Activated T-helper 2 cell treated with anti-CD3 and anti-CD28 coated beads, Interferon-gamma antibody, Interleukin-2, Interleukin-4, amounts not matched to agents 10 μg/mL and 5 μg/mL and 100 μg/mL, durations not matched to agents 14 hours and 24 hours and 36 hours (primary cell): ENCODE data around the gene LINC01488. TPM values are rescaled to one million over a fixed set of nuclear protein-coding genes. Genes with fewer than 3 reads are reported as not detected.

ENCODE experiments used
- DNase-seq: peaks from one replicate; pipeline ENCODE4 v3.0.0; 2021; ENCODE audit warnings: low spot score
- H3K27ac Mint-ChIP-seq: one replicate; pipeline ENCODE4 v1.8.0; 2021; ENCODE audit warnings: mixed read lengths
- H3K27me3 Mint-ChIP-seq: one replicate; pipeline ENCODE4 v1.8.0; 2021; ENCODE audit warnings: low read depth, mixed read lengths
- H3K36me3 Mint-ChIP-seq: one replicate; pipeline ENCODE4 v1.8.0; 2021; ENCODE audit warnings: low read depth, mixed read lengths
- H3K4me1 Mint-ChIP-seq: one replicate; pipeline ENCODE4 v1.8.0; 2021; ENCODE audit warnings: low read depth, mixed read lengths
- H3K4me3 Mint-ChIP-seq: one replicate; pipeline ENCODE4 v1.8.0; 2021; ENCODE audit warnings: low read depth, mild to moderate bottlenecking, moderate library complexity, mixed read lengths
- H3K9me3 Mint-ChIP-seq: one replicate; pipeline ENCODE4 v1.8.0; 2021; ENCODE audit warnings: mixed read lengths
- intact Hi-C: fragments of 100-400 bp; cut with micrococcal nuclease; formaldehyde crosslinking; loops from one replicate; pipeline ENCODE4 v1.15.1; 2023
- total RNA-seq: library from RNA; stranded (reverse); gene quantifications from 2 replicates; pipeline ENCODE4 v1.2.3, GENCODE V29; 2022

LINC01488 gene
- total RNA-seq, 1 donor from 2014 or later, result not detected

DNA sequence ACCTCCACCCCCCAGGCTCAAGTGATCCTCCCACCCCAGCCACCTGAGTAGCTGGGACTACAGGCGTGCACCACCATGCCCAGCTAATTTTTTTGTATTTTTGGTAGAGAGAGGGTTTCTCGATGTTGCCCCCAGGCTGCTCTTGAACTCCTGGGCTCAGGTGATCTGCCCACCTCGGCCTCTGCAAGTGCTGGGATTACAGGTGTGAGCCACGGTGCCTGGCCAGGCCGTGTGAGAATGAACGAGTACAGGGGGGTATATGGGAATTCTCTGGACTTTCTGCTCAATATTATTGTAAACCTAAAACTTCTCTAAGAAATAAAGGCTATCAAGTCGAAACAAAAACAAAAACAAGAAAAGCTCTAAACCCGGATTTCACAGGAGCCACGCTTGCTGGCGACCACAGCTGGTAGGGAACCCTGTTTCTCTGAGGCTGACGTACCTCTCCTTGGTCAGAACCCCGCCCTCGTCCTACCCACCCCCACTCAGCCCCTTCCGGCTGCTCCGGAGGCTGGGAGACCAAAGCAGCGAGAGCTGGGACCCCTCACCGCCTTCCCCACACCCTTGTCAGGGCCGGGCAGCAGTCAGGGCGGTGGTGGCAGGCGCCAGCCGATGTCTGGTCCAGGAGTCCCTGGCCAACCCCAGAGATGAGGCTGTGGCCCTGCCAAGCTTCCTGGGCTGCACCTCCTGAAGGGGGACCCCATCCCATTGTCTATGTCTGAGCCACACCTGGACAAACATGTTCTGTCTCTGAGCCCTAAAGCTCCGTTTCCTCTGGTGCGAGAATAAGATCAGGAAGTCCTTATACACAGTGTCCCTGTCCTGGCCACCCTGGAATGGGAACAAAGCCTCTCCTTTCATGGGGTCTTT, 52.1 kb downstream of the LINC01488 start:
- Mint-ChIP-seq H3K36me3 (no peaks in the 10 kb centered on the region), H3K27ac (no peak overlapping the region), H3K4me3 (no peak overlapping the region), H3K27me3 (peaks cover 7% of the 10 kb centered on the region), H3K9me3 (no peaks in the 10 kb centered on the region), H3K4me1 (no peaks in the 10 kb centered on the region)
- intact Hi-C loops, result no loop called here
- no peak for DNase-seq

DNA sequence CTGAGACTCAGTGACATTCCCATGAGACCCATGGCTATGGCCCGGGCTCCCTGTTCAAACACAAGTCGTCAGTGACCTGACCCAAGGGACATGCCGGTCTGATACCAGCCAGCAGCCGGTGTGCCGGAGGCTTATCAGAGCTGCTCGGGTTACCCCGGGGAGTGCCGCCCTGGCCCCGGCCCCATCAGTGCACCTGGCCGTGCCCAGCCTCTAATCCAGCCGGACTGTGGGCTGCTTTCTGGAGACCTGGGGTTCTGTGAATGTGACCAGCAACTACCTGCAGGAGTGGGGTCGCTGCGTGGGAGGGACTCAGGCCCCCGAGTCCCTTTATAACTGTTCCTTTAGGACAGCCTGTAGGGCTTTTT, 52.7 kb downstream of the LINC01488 start:
- DNase-seq, result no peak
- Mint-ChIP-seq H3K9me3 (no peaks in the 10 kb centered on the region), H3K4me1 (no peaks in the 10 kb centered on the region), H3K27me3 (peaks cover 7% of the 10 kb centered on the region), H3K4me3 (no peak overlapping the region), H3K27ac (no peak overlapping the region), H3K36me3 (no peaks in the 10 kb centered on the region)
- intact Hi-C loops, result no loop called here

DNA sequence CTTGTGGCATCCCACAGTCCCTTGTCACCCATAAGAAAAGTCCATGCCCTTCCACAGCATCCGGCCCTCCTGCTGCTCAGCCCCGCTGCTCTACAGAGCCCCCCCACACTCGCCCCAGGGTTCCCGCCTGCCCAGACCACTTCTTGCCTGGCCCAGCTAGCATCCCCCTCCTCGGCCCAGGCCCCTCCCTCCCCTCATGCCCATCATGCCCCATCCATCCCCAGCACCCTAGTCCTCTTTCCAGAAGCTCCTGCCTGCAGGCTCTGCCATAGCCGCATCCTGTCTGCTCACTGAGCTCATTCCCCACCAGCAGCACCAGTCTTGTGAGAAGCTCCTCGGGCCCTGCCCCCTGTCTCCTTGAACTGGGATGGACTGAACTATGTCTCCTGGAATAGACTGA, 54.4 kb downstream of the LINC01488 start:
- intact Hi-C loops, result no loop called here

DNA sequence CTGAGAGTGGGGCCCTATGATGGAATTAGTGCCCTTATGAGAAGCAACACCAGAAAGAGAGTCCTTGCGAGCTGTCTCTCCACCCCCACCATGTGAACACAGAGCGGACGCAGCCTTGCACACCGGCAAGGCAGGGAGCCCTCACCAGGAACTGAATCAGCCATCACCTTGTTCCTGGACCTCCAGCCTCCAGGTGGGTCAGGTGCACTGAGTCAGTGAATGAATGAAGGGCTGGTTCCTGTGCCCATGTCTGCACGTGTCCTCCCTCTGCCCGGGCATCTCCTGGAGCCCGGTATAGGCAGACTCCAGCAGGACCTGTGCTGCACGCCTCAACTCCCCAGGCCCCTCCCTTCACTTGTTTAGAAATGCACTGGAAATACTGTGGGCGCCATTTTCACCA, 54.9 kb downstream of the LINC01488 start:
- no peaks in the 10 kb centered on the region for H3K4me1 Mint-ChIP-seq
- intact Hi-C loops, result no loop called here
- no peak overlapping the region for H3K4me3 Mint-ChIP-seq
- H3K27me3 Mint-ChIP-seq, result no peaks in the 10 kb centered on the region
- no peaks in the 10 kb centered on the region for H3K36me3 Mint-ChIP-seq
- no peak for DNase-seq
- H3K27ac Mint-ChIP-seq, result no peak overlapping the region
- H3K9me3 Mint-ChIP-seq, result no peaks in the 10 kb centered on the region

More for the DNA sequence above, 54.4 kb downstream of the LINC01488 start:
- no peak for DNase-seq
- Mint-ChIP-seq H3K4me3 (no peak overlapping the region), H3K4me1 (no peaks in the 10 kb centered on the region), H3K9me3 (no peaks in the 10 kb centered on the region), H3K27me3 (peaks cover 3% of the 10 kb centered on the region), H3K27ac (no peak overlapping the region), H3K36me3 (no peaks in the 10 kb centered on the region)

DNA sequence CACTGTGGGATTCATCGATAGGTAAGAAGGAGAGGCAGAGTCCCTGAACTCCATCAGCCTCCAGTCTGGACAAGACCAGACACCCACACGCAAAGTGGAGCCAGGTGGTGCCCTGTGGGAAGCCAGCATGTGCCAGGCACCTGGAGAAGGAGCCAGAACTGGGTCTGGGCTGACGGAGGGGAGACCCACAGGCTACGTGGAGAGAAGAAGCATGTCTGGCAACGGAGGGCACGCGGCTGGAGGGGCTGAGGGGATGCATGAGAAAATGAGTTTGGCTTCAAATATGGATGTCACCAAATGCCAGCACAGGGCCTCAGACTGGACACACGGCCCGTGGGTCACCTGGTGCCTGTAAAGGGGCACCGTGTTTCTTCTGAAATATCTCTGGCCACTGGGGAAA, 55.7 kb downstream of the LINC01488 start:
- Mint-ChIP-seq H3K4me3 (no peak overlapping the region), H3K4me1 (no peaks in the 10 kb centered on the region), H3K36me3 (no peaks in the 10 kb centered on the region), H3K27ac (no peak overlapping the region), H3K9me3 (no peaks in the 10 kb centered on the region), H3K27me3 (no peaks in the 10 kb centered on the region)
- DNase-seq, result no peak
- intact Hi-C loops, result no loop called here

DNA sequence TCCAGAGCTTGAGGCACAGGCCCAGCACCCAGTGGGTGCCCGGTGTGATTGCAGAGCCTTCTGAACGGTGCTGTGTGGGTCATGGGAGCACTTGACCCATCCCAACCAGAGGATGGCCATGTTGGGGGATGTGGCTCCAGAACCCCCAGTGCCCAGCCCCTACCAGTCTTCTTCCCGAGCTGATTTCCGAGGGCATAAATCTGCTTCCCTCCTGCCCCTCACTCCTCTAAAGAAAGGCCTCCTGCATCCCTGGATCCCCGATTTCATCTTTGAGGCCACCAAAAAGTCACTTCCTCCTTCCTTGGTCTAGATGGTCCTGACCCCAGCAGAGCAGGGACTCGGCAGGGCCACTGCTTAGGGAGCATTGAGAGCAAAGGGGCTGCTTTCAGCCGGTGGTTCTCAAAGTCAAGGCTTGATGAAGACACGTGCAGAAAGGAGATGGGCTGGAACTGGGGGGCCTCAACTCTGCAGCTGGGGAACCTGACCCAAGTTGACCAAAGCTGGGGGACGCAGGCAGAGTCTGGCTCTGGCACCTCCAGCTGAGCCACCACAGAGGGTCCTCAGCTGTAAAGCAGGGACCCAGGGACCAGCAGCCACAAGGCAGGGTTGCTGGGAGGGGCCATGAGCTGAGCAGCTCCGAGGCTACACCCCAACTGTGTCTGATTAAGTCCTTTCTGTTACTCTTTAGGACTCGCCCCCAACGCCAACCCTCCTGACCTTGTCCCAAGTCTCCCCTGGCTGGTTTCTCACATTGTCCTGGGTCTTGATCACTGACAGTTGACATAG, 56.6 kb downstream of the LINC01488 start:
- no peak for DNase-seq
- Mint-ChIP-seq H3K27me3 (peaks cover 2% of the 10 kb centered on the region), H3K36me3 (no peaks in the 10 kb centered on the region), H3K9me3 (no peaks in the 10 kb centered on the region), H3K4me1 (no peaks in the 10 kb centered on the region), H3K4me3 (no peak overlapping the region), H3K27ac (no peak overlapping the region)
- intact Hi-C loops, result no loop called here

DNA sequence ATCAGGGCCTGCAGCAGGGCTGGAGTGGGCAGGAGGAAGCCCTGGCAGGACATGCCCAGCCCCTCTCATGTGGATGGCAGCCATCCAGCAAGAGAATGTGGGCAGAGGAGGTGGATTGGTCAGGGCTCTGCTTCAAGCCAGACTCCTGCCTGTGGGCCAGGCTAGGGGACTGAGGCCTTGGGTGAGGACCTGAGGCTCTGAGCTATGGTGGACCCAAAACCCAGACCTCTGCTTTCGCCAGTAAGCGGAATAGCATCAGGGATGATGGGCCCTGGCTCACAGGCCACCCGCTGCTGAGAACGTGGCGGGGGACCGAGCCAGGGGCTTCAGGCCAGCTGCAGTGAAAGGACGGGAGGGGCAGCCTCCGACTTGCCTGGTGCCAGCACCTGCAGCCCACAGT, 57.4 kb downstream of the LINC01488 start:
- Mint-ChIP-seq H3K36me3 (no peaks in the 10 kb centered on the region), H3K27ac (no peak overlapping the region), H3K27me3 (peaks cover 2% of the 10 kb centered on the region), H3K4me1 (no peaks in the 10 kb centered on the region), H3K9me3 (no peaks in the 10 kb centered on the region), H3K4me3 (no peak overlapping the region)
- intact Hi-C loops, result no loop called here
- DNase-seq, result no peak

DNA sequence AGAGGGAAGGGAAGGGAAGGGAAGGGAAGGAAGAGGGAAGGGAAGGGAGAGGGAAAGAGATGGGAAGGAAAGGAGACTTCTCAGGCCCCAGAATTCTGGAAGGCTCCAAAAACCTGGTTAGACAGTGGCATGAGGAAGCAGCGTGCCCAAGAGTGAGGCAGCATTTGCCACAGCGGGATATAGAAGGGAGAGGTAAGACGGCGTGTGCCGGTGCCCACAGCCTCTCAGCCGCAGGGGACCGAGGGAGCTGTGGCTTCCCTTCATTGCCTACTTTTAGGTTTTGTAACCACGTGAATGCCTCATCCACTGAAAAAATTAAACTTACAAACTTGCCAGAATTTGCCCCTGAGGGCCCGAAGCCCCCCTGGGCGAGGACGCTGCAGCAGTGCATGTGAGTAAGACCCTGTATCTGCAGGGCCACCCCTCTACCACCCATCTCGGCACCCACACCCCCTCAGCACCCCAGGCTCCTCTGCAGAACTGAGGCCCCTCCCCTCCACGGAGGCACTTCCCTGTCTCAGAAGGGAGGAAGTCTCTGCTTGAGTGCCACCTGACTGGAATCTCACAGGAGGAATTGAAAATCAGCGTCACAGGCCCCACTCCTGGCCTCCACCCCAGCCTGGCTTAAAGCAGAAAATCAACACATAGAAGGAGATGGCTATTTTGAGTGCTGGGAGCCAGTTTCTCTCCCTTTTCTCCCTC, 58.1 kb downstream of the LINC01488 start:
- Mint-ChIP-seq H3K4me3 (no peak overlapping the region), H3K4me1 (no peaks in the 10 kb centered on the region), H3K9me3 (no peaks in the 10 kb centered on the region), H3K27ac (no peak overlapping the region), H3K27me3 (peaks cover 9% of the 10 kb centered on the region), H3K36me3 (no peaks in the 10 kb centered on the region)
- intact Hi-C loops, result no loop called here
- DNase-seq, result no peak

DNA sequence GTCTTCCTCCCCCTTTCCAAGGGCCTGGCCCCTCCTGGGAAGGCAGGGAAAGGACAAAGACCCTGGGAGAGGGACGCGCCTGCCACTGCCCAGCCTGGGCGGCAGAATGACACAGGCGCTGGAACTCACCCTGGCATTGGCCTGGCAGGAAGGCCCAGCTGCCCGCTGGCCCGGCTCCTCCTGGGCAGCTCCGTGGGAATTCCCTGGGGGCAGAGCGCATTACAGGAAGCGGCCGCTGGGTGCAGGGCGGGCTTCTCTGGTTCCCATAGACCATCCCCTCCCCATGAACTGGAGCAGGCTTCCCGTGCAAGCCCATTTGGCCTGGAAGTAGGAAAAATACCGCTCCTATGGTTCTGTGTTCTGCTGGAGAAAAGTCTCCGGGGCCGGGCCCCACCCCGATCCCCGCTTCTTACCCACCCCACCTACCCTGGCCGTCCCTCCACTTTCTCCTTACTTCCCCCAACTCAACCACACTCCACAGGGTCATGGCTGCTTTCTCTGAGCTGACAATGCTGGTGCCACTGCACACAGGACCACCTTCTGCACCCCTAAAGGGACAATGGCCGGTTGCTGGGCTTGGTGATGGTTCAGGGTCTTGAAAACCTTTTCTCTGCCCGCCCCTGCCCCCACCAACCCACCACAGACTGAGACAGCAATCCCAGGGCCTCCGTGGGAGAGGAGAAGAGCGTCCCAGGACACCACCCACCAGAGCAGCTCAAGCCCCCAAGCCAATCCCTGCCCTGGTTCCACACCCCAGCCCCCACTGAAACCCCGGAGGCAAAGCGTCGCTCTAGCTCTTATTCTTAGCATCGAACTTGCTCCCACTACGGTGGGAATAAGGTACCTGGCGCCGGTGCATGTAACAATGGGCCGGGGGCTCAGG, 58.9 kb downstream of the LINC01488 start:
- Mint-ChIP-seq H3K9me3 (no peaks in the 10 kb centered on the region), H3K4me3 (no peak overlapping the region), H3K4me1 (no peaks in the 10 kb centered on the region)

DNA sequence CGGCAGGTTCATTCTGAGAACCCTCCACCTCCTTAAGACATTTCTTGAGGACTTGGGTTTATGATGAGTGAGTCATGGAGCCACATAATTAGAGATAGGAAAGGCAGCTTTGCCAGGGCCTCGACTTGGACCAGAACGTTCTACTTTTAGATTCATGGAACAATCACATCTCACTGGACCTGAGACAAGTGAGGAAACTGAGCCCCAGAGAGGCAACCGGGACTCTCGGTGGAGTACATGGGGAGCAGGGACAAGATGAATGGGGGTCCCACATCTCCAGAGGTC, 59.5 kb downstream of the LINC01488 start:
- intact Hi-C loops, result no loop called here
- no peak for DNase-seq
- Mint-ChIP-seq H3K9me3 (no peaks in the 10 kb centered on the region), H3K36me3 (no peaks in the 10 kb centered on the region), H3K27ac (no peak overlapping the region), H3K27me3 (peaks cover 16% of the 10 kb centered on the region), H3K4me3 (no peak overlapping the region), H3K4me1 (no peaks in the 10 kb centered on the region)

More for the DNA sequence above, 58.9 kb downstream of the LINC01488 start:
- intact Hi-C loops, result no loop called here
- no peak overlapping the region for H3K27ac Mint-ChIP-seq
- H3K27me3 Mint-ChIP-seq, result peaks cover 15% of the 10 kb centered on the region
- H3K36me3 Mint-ChIP-seq, result no peaks in the 10 kb centered on the region
- DNase-seq, result no peak

DNA sequence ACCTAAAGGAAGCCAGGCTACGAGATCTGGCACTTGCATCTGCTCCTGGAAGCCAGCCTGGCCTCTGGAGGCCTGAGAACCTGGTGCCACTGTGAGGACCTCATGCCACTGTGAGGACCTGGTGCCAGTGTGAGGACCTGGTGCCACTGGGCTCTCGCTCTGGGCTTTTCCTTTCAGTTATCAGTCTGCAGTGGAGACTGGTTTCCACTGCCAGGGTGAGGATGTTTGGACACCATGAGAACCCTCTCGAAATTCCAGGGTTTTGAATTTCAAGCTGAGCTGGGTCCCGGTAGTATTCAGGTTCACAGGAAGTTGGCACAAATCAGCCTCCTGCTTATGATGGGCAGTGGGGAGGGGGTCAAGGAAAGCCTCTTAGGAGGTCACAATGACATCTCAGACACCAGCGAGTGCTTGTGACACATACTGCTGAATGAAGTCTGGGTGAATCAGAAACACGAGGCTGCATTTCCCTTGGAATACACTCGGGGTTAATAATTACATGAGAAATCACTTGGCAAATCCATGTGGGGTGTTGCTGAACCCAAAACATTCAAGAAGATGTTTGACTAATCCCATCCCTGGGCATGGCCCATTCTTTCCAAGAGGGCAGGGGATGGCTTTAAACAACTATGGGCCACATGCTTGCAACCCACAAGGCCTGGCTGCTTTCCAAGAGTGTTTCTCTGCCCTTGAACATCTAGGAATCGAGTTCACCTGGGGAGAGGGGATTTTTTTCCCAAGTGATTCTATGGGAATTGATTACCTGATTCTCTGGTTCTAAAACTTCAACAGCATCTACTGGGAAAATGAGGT, 60.2 kb downstream of the LINC01488 start:
- no peak overlapping the region for H3K27ac Mint-ChIP-seq
- H3K36me3 Mint-ChIP-seq, result no peaks in the 10 kb centered on the region
- H3K9me3 Mint-ChIP-seq, result no peaks in the 10 kb centered on the region
- no peak for DNase-seq
- intact Hi-C loops, result no loop called here
- H3K4me3 Mint-ChIP-seq, result no peak overlapping the region
- peaks cover 4% of the 10 kb centered on the region for H3K4me1 Mint-ChIP-seq
- peaks cover 19% of the 10 kb centered on the region for H3K27me3 Mint-ChIP-seq
